HG03342 (cell line): ENCODE measurements around the gene FCRLB.
A peak's percentile ranks its signal among the peaks of the same experiment; 100 is the strongest.
"Not testable (repeated sequence)": the region's sequence is repeated elsewhere in the genome, so short reads cannot be mapped to it uniquely, and the experiment has no call there.

Source experiments
- ATAC-seq: cut with Tn5 transposase; IDR thresholded peaks from one replicate; pipeline ENCODE4 v1.9.1; 2021; ENCODE audit warnings: mild to moderate bottlenecking, moderate library complexity; ENCODE audit not compliant: unreplicated experiment

The FCRLB gene

DNA sequence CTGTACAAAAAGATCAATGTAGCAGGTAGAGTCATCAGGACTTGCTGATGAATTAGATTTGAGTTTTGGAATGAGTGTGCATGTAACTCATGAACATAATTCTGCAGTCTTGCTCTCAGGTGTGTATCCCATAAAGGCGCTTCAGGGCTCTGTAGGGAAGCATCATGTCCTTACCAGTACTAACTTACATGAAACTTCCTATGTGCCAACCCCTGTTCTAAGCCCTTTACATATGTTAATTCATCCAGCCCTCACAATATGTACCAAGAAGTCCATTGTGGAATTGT lies 2.1 kb upstream of the FCRLB start:
- peak; percentile 41 for ATAC-seq

GRCh38 chr1:161720422-161720821 lies 922 bp upstream of the FCRLB start:
- ATAC-seq = no peak

- ATAC-seq = no peak
Observed at GRCh38 chr1:161721738-161722343, 497 bp downstream of the FCRLB start.

DNA sequence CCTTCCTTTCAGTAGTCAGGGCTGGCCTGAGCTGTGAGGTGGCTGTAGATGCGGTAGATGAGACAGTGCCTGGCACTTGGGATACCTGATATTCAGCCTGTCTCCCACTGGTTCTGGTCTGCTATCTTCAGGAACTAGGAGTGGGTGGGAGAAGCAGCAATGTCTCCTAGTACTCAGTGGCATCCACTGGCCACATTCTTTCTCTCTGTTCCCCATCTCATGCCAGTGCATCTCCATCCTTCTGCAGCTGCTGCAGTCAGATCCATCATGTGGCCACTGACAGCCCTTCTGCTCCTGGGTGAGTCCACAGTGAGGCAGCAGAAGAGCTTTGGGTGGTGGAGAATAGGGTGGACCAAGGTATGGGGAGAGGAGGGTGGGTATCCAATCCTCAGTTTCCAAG lies 1.1 kb downstream of the FCRLB start:
- no peak for ATAC-seq

GRCh38 chr1:161723459-161724141 lies 2.3 kb downstream of the FCRLB start:
- no peak for ATAC-seq

- ATAC-seq = not testable (repeated sequence)
Observed at GRCh38 chr1:161725258-161725907, 4.0 kb downstream of the FCRLB start.

DNA sequence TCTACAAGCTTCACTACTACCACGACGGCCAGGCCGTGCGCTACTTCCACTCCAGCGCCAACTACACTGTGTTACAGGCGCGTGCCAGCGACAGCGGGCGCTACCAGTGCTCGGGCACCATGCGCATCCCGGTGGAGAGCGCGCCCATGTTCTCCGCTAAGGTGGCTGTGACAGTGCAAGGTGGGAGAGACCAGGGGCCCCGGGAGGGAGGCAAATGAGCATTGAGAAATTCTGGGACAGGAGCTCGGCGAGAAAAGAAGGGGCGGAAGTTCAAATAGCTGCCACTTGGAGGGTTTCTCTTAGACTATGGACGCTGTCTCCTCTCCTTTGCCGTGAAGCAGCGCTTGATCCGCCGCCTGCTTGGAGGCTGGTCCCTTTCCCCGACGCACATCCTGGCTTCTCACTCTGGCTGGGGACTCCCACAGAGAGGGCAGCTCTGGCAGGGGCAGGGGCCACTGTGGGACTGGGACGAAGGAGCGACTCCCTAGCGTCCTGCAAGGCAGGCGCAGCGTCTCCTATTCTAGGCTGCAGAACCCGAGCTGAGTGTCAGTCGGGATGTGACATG lies 4.6 kb downstream of the FCRLB start:
- peak; percentile 19 for ATAC-seq

- ATAC-seq = peak; percentile 60
Observed at GRCh38 chr1:161726473-161727255, 5.3 kb downstream of the FCRLB start.

DNA sequence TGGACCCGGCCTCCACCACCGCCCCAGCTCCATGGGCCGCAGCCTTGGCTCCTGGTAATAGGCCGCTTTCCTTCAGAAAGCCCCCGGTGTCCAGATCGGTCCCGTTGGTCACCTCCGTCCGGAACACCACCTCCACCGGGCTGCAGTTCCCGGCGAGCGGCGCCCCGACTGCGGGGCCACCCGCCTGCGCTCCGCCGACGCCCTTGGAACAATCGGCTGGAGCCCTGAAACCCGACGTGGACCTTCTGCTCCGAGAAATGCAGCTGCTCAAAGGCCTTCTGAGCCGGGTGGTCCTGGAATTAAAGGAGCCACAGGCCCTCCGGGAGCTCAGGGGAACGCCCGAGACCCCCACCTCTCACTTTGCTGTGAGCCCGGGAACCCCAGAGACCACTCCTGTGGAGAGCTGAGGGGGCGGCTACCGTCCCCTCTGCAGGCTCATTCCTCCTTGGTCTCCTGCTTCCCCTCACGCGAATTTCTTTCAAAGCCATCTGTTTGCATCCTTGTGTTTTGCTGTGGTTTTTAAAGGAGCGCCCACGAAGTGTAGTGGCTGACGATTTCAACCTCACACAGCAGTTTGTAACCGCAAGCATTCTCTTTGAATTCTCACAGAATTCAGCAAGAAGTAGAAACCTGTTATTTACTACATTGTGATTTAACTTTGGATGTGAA lies 6.0 kb downstream of the FCRLB start:
- ATAC-seq = peak; percentile 4

GRCh38 chr1:161728376-161729226 lies 7.3 kb downstream of the FCRLB start:
- ATAC-seq = no peak

DNA sequence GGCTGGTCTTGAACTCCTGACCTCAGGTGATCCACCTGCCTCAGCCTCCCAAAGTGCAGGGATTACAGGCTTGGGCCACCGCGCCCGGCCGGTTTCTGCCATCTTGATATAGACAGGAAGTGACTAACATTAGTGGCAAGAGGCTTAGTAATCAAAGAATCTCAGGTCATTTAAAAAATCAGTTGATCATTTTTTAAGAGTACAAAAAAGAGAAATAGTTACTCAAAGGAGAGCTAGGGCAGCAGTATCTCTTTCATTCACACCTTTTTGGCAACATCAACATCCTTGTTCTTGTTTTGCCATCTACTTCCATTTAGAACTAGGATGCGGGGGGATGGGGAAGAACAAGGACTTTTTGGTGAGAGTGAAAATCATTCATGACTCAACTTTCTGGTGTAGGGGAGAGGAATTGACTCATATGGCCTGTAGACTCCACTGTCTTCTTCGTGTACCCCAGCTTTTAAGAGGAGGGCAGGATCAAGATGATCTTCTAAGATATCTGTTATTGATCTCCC lies 8.8 kb downstream of the FCRLB start:
- no peak for ATAC-seq

- no peak for ATAC-seq
Observed at GRCh38 chr1:161731241-161731640, 9.9 kb downstream of the FCRLB start.

DNA sequence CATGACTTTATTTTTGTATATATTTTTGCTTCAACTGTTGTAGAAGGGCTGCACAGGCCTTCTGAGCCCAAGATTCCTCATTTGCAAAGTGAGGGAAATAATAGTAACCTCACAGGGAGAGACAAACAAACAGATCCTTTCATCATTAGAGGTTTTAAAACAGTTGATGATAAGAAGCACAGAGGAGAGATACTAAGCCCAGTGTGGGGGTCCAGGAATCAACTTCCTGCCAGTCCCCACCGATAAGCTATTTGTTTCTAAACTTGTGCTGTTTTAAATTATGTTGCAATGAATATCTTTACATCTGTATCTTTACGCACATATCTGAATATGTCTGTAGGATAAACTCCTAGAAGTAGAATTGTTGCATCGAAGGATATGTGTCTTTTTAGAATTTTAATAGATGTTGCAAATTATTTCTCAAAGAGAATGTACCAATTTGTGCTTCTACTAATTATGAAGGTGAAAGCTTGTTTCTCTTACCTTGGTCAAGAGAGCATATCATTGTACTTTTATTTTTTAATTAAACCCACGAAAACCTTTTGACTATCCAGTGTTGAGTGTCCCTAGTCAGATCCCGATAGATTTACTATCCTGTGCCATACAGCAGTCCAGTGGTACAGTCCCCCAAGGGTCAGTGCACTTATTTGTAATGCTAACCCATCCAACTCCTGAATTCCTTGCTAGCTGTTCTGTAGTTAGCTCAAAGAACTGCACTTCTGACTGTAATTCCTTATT lies 10.8 kb downstream of the FCRLB start:
- ATAC-seq = no peak

GRCh38 chr1:161733526-161733925 lies 12.2 kb downstream of the FCRLB start:
- no peak for ATAC-seq

DNA sequence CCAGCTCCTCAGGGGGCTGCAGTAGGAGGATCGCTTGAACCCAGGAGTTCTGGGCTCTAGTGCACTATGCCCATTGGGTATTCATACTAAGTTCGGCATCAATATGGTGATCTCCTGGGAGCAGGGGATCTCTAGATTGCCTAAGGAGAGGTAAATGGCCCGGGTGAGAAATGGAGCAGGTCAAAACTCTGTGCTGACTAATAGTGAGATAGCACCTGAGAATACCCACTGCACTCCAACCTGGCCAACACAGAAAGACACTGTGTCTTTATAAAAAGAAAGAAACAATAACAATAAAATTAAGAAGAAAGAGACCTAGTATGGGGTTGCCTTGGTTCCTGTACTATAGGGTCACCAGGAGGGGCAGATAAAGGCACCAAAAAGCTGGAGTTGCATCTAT lies 14.5 kb downstream of the FCRLB start:
- ATAC-seq = no peak

DNA sequence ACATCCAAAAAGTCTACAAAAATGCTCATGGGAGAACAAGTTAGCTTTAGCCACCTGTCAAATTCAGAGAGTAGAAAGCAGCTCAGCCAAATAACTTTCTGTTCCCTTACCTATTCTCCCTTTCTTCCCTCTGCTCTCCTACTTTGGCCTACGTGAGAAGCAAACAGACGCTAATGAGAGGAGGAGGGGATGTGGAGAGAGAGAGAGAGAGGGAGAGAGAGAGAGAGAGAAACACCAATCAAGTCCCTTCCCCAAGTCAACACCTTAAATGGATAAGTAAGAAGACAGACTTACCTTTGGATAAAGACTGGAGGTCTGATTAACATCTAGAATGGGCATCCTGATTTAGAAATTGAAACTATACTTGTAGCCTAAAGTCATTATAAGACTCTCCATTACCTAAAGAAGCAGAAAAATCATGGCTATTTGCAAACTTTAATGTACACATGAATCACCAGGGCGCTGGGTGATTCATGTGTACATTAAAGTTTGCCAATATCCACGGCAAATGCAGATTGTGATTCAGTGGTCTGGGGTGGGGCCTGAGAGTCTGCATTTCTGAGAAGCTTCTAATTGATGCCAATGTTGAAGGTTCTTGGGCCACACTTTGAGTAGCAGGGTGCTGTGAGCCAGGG lies 15.1 kb downstream of the FCRLB start:
- no peak for ATAC-seq

- no peak for ATAC-seq
Observed at GRCh38 chr1:161737625-161738024, 16.3 kb downstream of the FCRLB start.

GRCh38 chr1:161738627-161739287 lies 17.4 kb downstream of the FCRLB start:
- ATAC-seq = peak; percentile 51
